Stimulated activated CD4-positive, alpha-beta T cell treated with anti-CD3 and anti-CD28 coated beads, Interleukin-4, amount 100 ng/mL, for 4 hours (primary cell): ENCODE measurements around the gene TGIF2.
"Not testable (repeated sequence)": the region's sequence is repeated elsewhere in the genome, so short reads cannot be mapped to it uniquely, and the experiment has no call there.

ENCODE experiments used
- DNase-seq, 2 experiments: peaks; one replicate each; pipeline ENCODE4 v3.0.0-alpha.2; 2020

TGIF2 gene

GRCh38 chr20:36547186-36548005, 26.0 kb upstream of the TGIF2 start:
- no peak for DNase-seq

GRCh38 chr20:36548006-36548315, 25.4 kb upstream of the TGIF2 start:
- DNase-seq, result no peak

DNA sequence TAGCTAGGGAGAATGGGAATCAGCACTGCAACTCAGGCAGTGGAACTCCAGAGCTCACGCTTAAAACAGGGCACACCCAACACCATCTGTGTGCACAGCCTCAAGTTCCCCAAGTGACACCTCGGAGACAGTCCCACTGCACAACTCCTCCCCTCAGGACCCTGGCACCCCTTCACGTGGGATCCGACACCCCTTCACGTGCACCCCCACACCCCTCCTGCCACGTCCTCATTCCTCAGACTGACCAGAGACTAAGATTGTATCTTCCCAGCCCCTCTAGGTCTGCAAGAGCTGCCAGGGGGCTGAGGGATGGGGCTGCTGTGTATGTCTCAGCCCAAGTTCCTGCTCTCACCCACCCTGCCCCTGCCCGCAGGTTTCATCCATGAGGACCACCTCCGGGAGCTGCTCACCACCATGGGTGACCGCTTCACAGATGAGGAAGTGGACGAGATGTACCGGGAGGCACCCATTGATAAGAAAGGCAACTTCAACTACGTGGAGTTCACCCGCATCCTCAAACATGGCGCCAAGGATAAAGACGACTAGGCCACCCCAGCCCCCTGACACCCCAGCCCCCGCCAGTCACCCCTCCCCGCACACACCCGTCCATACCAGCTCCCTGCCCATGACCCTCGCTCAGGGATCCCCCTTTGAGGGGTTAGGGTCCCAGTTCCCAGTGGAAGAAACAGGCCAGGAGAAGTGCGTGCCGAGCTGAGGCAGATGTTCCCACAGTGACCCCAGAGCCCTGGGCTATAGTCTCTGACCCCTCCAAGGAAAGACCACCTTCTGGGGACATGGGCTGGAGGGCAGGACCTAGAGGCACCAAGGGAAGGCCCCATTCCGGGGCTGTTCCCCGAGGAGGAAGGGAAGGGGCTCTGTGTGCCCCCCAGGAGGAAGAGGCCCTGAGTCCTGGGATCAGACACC, 24.4 kb upstream of the TGIF2 start:
- DNase-seq, result no peak

- DNase-seq, result no peak
Measured at GRCh38 chr20:36549628-36549941, 23.8 kb upstream of the TGIF2 start.

GRCh38 chr20:36549942-36550789, 23.2 kb upstream of the TGIF2 start:
- no peak for DNase-seq

DNA sequence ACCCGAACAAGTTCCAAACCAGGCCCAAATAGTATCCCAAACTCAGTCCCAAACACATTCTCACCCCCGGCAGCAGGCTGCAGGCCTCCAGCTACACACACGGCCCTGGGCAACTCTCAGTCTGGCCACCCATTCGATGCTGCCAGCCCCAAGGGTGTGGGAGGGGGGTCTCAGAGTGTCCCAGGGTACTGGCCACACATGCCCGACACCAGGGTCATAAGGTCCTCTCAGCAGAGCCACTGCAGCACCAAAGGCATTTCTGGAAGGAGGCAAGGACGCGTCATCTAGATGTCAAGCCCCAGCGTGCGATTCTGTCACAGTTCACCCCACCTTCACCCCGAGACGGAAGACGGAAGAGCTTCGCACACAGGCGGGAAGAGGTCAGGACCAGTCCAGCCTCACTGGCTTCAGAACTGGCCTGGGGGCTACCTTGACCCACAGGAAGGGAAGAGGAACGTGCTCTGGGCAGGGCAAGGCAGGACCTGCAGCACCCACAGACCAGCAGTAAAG, 22.6 kb upstream of the TGIF2 start:
- no peak for DNase-seq

GRCh38 chr20:36555248-36555647, 18.1 kb upstream of the TGIF2 start:
- DNase-seq, result no peak

- DNase-seq, result no peak
Measured at GRCh38 chr20:36562724-36563123, 10.7 kb upstream of the TGIF2 start.

DNA sequence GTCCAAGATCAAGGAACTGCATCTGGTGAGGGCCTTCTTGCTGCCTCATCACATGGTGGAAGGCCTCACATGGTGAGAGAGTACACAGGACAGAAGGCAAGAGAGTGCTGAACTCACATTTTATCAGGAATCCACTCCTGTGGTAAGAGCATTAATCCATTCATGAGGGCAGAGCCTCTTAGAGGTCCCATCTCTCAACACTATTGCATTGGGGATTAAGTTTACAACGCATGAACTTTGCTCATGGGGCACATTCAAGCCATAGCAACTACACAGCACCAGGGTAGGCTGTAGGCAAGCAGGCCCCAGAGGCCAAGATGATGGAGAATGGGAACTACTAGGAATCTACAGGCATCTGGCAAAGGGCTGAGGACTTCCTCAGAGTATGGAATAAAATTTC, 10.0 kb upstream of the TGIF2 start:
- DNase-seq, result no peak

GRCh38 chr20:36564078-36564725, 9.2 kb upstream of the TGIF2 start:
- DNase-seq, result not testable (repeated sequence)

DNA sequence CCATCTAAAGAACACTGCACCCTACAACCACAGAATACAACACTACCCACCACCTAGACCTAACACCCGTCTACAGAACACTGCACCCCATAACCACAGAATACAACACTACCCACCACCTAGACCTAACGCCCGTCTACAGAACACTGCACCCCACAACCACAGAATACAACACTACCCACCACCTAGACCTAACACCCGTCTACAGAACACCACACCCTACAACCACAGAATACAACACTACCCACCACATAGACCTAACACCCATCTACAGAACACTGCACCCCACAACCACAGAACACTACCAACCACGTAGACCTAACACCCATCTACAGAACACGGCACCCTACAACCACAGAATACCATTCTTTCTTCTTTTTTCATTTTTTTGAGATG, 8.7 kb upstream of the TGIF2 start:
- DNase-seq, result not testable (repeated sequence)

GRCh38 chr20:36565520-36565919, 7.9 kb upstream of the TGIF2 start:
- DNase-seq, result no peak

DNA sequence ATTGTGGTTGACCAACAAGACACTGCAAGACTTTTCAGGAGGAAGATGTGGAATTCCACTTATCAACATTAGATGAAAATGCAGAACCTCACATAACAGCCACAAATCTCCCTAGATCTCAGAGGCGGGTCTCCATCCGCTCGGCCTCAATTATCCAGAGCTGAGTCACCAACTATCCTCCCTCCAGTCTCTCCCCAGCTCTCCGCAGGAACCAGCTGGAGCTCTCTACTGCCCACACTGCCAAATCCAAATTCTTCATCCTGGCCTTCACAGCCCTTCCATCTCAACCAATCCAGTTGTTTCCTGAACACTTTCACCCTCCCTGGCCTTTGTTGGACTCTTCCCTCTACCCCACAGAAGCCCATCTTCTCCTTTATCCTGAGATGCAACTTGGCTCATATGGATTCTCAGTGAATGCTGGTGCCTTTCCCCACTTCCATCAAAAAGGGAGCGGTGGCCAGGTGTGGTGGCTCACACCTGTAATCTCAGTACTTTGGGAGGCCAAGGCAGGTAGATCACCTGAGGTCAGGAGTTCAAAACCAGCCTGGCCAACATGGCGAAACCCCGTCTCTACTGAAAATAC, 3.5 kb upstream of the TGIF2 start:
- no peak for DNase-seq

DNA sequence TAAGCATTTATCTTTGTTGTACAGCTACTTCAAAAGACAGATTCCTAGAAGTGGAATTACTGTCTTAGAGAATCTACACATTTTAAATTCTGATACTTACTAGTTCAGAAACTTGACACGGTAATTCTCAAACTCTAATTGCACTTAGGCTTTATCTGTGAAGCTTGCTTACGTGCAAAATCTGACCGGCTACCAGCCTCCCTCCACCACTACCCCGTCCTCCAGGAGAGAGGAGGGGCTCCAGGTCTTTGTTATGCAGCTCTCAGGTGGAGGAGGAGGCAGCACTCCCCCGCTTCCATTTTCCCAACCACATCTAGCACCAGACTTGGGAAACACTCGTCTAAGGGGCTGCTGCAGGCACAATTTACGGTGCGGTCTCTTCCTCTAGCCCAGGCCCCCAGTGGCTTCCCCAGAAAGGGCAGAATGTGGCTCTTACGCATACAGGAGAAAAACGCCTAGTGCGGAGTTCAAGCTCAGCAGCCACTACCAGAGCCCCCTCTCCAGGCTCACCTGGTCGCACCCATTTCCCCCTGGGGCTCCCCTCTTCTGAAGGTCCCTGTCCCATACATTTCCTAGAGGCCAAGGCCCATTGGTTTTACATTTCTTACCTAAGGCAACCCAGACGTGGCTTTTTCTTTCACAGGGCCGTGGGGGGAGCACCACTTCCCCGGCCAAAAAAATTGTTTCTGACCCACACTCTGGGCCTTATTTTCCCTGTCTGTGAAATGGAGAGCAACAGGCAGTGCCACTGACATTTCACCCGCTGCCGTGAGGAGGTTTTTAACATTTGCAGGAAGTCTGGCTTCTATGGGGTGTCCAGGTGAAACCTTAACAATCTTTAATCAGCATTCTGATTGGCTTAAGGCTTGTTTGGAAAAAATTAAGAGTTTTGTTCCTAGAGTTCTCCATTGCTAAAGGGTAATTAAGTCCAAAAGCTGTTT, 1.6 kb upstream of the TGIF2 start:
- no peak for DNase-seq

GRCh38 chr20:36572701-36573102, 695 bp upstream of the TGIF2 start:
- DNase-seq, result peak; percentile 58 to 79

DNA sequence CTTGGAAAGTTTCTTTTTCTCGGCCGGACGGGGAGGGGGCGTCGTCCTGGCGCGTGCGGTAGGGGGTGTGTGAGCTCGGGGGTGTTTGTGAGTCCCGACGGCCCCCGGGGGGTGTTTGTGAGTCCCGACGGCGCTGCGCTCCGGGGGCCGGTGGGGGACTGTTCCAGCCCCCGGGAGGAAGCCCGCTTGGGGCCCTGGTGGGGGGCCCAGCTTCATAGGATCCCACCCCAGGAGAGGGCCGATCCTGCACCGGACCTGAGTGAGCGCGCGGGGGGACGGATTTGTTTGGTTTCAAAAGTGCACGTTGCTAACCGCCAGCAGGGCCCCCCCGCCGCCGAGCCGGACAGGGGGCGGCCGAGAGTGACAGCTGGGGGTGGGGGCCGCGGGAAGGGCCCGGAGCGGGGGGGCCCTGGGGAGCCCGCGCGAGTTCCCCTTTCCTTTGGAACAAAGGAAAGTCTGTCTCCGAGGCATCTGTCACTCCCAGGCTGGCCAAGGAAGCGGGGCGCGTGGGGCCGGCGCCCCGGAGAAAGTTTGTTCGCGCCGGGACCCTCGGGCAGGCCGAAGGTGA, 485 bp downstream of the TGIF2 start:
- DNase-seq, result peak; percentile 21 to 41

- peak; percentile 55 to 77 for DNase-seq
Measured at GRCh38 chr20:36574366-36575135, 1.2 kb downstream of the TGIF2 start.

GRCh38 chr20:36576081-36576445, 2.7 kb downstream of the TGIF2 start:
- no peak for DNase-seq

- no peak for DNase-seq
Measured at GRCh38 chr20:36578356-36579041, 5.1 kb downstream of the TGIF2 start.
